OCI-LY1 (cell line): ENCODE data around the gene CTNNA3.

Experiments used
- H2AFZ ChIP-seq: fragments of 200-600 bp; sonication (generic), shearing (Covaris generic); 2 replicates; pipeline ENCODE4 v1.6.0; 2014; ENCODE audit warnings: antibody characterized with exemption, mild to moderate bottlenecking, low read length
- H3F3A ChIP-seq: fragments of 200-600 bp; sonication (generic), shearing (Covaris generic); 2 replicates; pipeline ENCODE4 v1.6.0; 2014; ENCODE audit warnings: mild to moderate bottlenecking, antibody characterized with exemption, low read length, moderate library complexity; ENCODE audit not compliant: insufficient read depth
- H3K27ac ChIP-seq: fragments of 200-600 bp; sonication (generic); 2 replicates; pipeline ENCODE4 v1.5.1; 2014; ENCODE audit warnings: low read length, mixed run types, mild to moderate bottlenecking, low read depth; ENCODE audit not compliant: poor library complexity, severe bottlenecking
- H3K27me3 ChIP-seq: fragments of 200-600 bp; sonication (generic); 2 replicates; pipeline ENCODE4 v1.6.0; 2014; ENCODE audit warnings: antibody characterized with exemption, mild to moderate bottlenecking, low read length, moderate library complexity; ENCODE audit not compliant: insufficient read depth
- H3K36me3 ChIP-seq: fragments of 200-600 bp; sonication (generic); 2 replicates; pipeline ENCODE4 v1.6.1; 2014; ENCODE audit warnings: mild to moderate bottlenecking, antibody characterized with exemption, low read length, moderate library complexity, mixed read lengths; ENCODE audit not compliant: insufficient read depth
- H3K4me1 ChIP-seq: fragments of 200-600 bp; sonication (generic); 2 replicates; pipeline ENCODE4 v1.5.1; 2014; ENCODE audit warnings: mild to moderate bottlenecking, low read length, moderate library complexity; ENCODE audit not compliant: insufficient read depth, severe bottlenecking
- H3K4me2 ChIP-seq: fragments of 200-600 bp; sonication (generic), shearing (Covaris generic); 2 replicates; pipeline ENCODE4 v1.6.1; 2014; ENCODE audit warnings: low read length
- H3K4me3 ChIP-seq: fragments of 200-600 bp; sonication (generic); 2 replicates; pipeline ENCODE4 v1.5.1; 2014; ENCODE audit warnings: low read length, low read depth, mild to moderate bottlenecking, mixed read lengths; ENCODE audit not compliant: poor library complexity, severe bottlenecking
- H3K79me2 ChIP-seq: fragments of 200-600 bp; shearing (Covaris generic); 2 replicates; pipeline ENCODE4 v1.6.1; 2016; ENCODE audit warnings: mixed run types, low read length, mixed read lengths; ENCODE audit not compliant: insufficient read depth
- H3K9ac ChIP-seq: fragments of 200-600 bp; sonication (generic), shearing (Covaris generic); 2 replicates; pipeline ENCODE4 v1.6.1; 2014; ENCODE audit warnings: mild to moderate bottlenecking, low read length, mixed read lengths
- H3K9me2 ChIP-seq: fragments of 200-600 bp; sonication (generic), shearing (Covaris generic); 2 replicates; pipeline ENCODE4 v1.6.1; 2014; ENCODE audit warnings: low read depth, mild to moderate bottlenecking, low read length, mixed read lengths
- H3K9me3 ChIP-seq: fragments of 200-600 bp; shearing (Covaris generic); 2 replicates; pipeline ENCODE4 v1.6.1; 2014; ENCODE audit warnings: low read length, mixed read lengths
- H4K20me1 ChIP-seq: fragments of 200-600 bp; sonication (generic), shearing (Covaris generic); 2 replicates; pipeline ENCODE4 v1.6.0; 2016; ENCODE audit warnings: mild to moderate bottlenecking, low read length; ENCODE audit not compliant: insufficient read depth
- EZH2 ChIP-seq: fragments of 200-600 bp; sonication (generic), shearing (Covaris generic); IDR thresholded peaks from 2 replicates; pipeline ENCODE4 v1.8.0; 2017; ENCODE audit warnings: borderline replicate concordance, mixed run types, mild to moderate bottlenecking, antibody characterized with exemption, low read length, moderate library complexity, mixed read lengths
- TF ChIP-seq, protein P1 (sequence below): fragments of 200-600 bp; sonication (generic), shearing (Covaris generic); IDR thresholded peaks from 2 replicates; pipeline ENCODE4 v1.5.1; 2017; ENCODE audit warnings: mild to moderate bottlenecking, antibody characterized with exemption, low read length, moderate library complexity, mixed read lengths

Gene CTNNA3

DNA sequence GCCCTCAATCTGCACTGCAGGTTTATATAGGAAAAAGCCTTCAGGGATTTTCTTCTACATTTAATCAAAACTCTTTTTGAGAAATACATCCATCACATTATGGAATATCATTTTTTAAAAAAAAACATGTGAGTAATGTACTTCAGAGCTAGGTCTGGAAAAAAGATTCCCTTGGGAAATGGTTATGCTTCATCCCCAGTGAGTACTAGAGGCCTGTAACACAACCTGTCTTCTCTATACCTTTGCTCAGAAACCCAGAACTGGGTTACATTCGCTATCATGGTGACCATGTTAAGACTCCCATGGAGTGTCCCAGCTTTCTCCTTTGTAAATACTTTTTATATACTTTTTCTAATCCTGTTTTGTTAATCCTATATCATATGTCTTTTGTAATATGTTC, 583.2 kb downstream of the CTNNA3 start:
- H3K9me3 ChIP-seq = no peaks in the 10 kb centered on the region
- no peak overlapping the region for H3K4me2 ChIP-seq
- no peak overlapping the region for H3K9ac ChIP-seq
- no peaks in the 10 kb centered on the region for H3K4me1 ChIP-seq
- no peak overlapping the region for H3K27ac ChIP-seq
- H4K20me1 ChIP-seq = no peaks in the 10 kb centered on the region
- no peak overlapping the region for H3K4me3 ChIP-seq
- TF ChIP-seq, protein P1, sequence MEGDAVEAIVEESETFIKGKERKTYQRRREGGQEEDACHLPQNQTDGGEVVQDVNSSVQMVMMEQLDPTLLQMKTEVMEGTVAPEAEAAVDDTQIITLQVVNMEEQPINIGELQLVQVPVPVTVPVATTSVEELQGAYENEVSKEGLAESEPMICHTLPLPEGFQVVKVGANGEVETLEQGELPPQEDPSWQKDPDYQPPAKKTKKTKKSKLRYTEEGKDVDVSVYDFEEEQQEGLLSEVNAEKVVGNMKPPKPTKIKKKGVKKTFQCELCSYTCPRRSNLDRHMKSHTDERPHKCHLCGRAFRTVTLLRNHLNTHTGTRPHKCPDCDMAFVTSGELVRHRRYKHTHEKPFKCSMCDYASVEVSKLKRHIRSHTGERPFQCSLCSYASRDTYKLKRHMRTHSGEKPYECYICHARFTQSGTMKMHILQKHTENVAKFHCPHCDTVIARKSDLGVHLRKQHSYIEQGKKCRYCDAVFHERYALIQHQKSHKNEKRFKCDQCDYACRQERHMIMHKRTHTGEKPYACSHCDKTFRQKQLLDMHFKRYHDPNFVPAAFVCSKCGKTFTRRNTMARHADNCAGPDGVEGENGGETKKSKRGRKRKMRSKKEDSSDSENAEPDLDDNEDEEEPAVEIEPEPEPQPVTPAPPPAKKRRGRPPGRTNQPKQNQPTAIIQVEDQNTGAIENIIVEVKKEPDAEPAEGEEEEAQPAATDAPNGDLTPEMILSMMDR = no peak
- no peak for TF ChIP-seq EZH2
- H3K9me2 ChIP-seq = no peaks in the 10 kb centered on the region
- H3K36me3 ChIP-seq = no peaks in the 10 kb centered on the region
- no peaks in the 10 kb centered on the region for H3K79me2 ChIP-seq
- no peaks in the 10 kb centered on the region for H3K27me3 ChIP-seq
- no peak overlapping the region for H2AFZ ChIP-seq
- no peaks in the 10 kb centered on the region for H3F3A ChIP-seq

DNA sequence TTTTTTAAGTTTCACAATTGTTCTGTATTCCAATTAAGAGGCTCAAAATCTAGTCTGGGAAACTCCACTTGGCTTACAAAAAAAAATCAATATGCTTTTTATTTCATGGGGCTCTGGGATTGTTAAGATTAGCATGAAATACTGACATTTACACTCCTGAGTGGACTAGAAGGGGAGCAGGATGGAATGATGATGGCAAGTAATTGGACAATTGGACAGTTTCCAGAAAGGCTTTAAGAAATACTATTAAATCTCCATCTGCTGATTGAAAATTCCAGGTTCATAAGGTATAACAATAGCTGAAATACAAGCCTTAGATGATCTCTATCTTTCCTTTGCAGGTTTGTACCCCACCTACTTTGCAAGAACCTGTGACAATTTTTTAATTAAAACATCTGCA, 585.7 kb downstream of the CTNNA3 start:
- H3K27ac ChIP-seq = no peak overlapping the region
- no peaks in the 10 kb centered on the region for H3K9me3 ChIP-seq
- no peak overlapping the region for H3K9ac ChIP-seq
- H3K4me3 ChIP-seq = no peak overlapping the region
- no peaks in the 10 kb centered on the region for H3K4me1 ChIP-seq
- no peaks in the 10 kb centered on the region for H3K36me3 ChIP-seq
- no peaks in the 10 kb centered on the region for H4K20me1 ChIP-seq
- no peak overlapping the region for H2AFZ ChIP-seq
- H3K4me2 ChIP-seq = no peak overlapping the region
- no peaks in the 10 kb centered on the region for H3K79me2 ChIP-seq
- TF ChIP-seq EZH2 = no peak
- TF ChIP-seq, protein P1 = no peak
- H3K9me2 ChIP-seq = no peaks in the 10 kb centered on the region
- no peaks in the 10 kb centered on the region for H3K27me3 ChIP-seq
- no peaks in the 10 kb centered on the region for H3F3A ChIP-seq

DNA sequence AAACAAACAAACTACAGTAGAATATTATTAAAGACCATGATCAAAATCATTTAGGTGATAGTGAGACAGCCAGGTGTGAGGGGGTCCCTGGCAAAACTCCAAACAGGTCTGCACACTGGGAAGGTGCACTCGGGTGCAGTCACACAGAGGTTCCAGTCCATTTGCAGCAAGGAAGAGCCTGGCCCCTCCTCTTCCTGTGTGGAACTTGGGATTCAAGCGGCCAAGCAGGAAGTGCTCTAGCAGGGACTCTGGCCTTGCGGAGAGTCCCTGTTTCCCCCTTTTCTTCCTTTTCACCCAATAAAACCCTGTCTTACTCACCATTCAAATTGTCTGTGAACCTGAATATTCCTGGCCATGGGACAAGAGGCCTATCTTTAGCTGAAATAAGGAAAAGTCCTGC, 588.3 kb downstream of the CTNNA3 start:
- Histone ChIP-seq H3K27me3 (no peaks in the 10 kb centered on the region), H2AFZ (no peak overlapping the region), H3K4me2 (no peak overlapping the region), H3K4me3 (no peak overlapping the region), H3K9me2 (no peaks in the 10 kb centered on the region), H3K27ac (no peak overlapping the region), H3K9ac (no peak overlapping the region), H3K9me3 (no peaks in the 10 kb centered on the region), H4K20me1 (no peaks in the 10 kb centered on the region), H3K4me1 (no peaks in the 10 kb centered on the region), H3K79me2 (no peaks in the 10 kb centered on the region), H3F3A (no peaks in the 10 kb centered on the region), H3K36me3 (no peaks in the 10 kb centered on the region)
- no peak for TF ChIP-seq EZH2
- TF ChIP-seq, protein P1 = no peak
